HK-2 (cell line): ENCODE measurements around the gene ZNF770.
"Not testable (repeated sequence)": the region's sequence is repeated elsewhere in the genome, so short reads cannot be mapped to it uniquely, and the experiment has no call there.

Experiments used
- DNase-seq: peaks from one replicate; pipeline ENCODE4 v3.0.0-alpha.2; 2018; ENCODE audit not compliant: unreplicated experiment

The ZNF770 gene

GRCh38 chr15:34976743-34977142 is 11.3 kb downstream of the ZNF770 start:
- DNase-seq: no peak

GRCh38 chr15:34976073-34976472 is 12.0 kb downstream of the ZNF770 start:
- no peak for DNase-seq

- no peak for DNase-seq
These were observed 14.6 kb downstream of the ZNF770 start for GRCh38 chr15:34973512-34973911.

- not testable (repeated sequence) for DNase-seq
These were observed 17.9 kb downstream of the ZNF770 start for GRCh38 chr15:34970098-34970643.

- DNase-seq: peak; percentile 89
These were observed 18.6 kb downstream of the ZNF770 start, which contains the start of gene AQR for GRCh38 chr15:34969340-34970097. Gene AQR, minus strand, starts transcription at chr15:34969742. Its CDS starts 129 bp downstream, at chr15:34969613.

- no peak for DNase-seq
These were observed 23.8 kb downstream of the ZNF770 start for GRCh38 chr15:34964277-34964676.

- no peak for DNase-seq
These were observed 34.2 kb downstream of the ZNF770 start for GRCh38 chr15:34953851-34954250.

- DNase-seq: no peak
These were observed 35.6 kb downstream of the ZNF770 start for GRCh38 chr15:34952481-34952880.

- no peak for DNase-seq
These were observed 36.1 kb downstream of the ZNF770 start for GRCh38 chr15:34951993-34952392.

- DNase-seq: no peak
These were observed 43.2 kb downstream of the ZNF770 start for GRCh38 chr15:34944936-34945335.

- DNase-seq: no peak
These were observed 44.4 kb downstream of the ZNF770 start for GRCh38 chr15:34943711-34944110.

GRCh38 chr15:34943264-34943663 is 44.8 kb downstream of the ZNF770 start:
- DNase-seq: not testable (repeated sequence)

GRCh38 chr15:34942363-34942762 is 45.7 kb downstream of the ZNF770 start:
- no peak for DNase-seq

GRCh38 chr15:34941831-34942230 is 46.3 kb downstream of the ZNF770 start:
- no peak for DNase-seq

- DNase-seq: no peak
These were observed 46.8 kb downstream of the ZNF770 start for GRCh38 chr15:34941185-34941698.

GRCh38 chr15:34933432-34933975 is 54.6 kb downstream of the ZNF770 start:
- no peak for DNase-seq

- DNase-seq: not testable (repeated sequence)
These were observed 59.7 kb downstream of the ZNF770 start for GRCh38 chr15:34928349-34928748.
